Activated CD8-positive, alpha-beta memory T cell treated with anti-CD3 and anti-CD28 coated beads, Interleukin-2, amount 10 ng/mL, durations not matched to agents 7 days and 5 days (primary cell): ENCODE data around the gene S100PBP. TPM values are rescaled to one million over a fixed set of nuclear protein-coding genes. Genes with fewer than 3 reads are reported as not detected.

Source experiments
- ATAC-seq: fragments of 150-1000 bp; cut with Tn5 transposase; one replicate; pipeline ENCODE4 v1.10.0; 2021; ENCODE audit warnings: moderate library complexity
- CTCF ChIA-PET: fragments of 350-600 bp; sonication (Branson Sonifier 250); formaldehyde crosslinking; loops from one replicate; lab custom pipeline; 2021; ENCODE audit warnings: antibody characterized with exemption; lab: Charles Lee
- DNase-seq: peaks from one replicate; pipeline ENCODE4 v3.0.0-alpha.2; 2020
- H3K27ac Mint-ChIP-seq: one replicate; pipeline ENCODE4 v1.8.0; 2021; ENCODE audit warnings: mild to moderate bottlenecking, mixed read lengths
- H3K27me3 Mint-ChIP-seq: one replicate; pipeline ENCODE4 v1.8.0; 2021; ENCODE audit warnings: mixed read lengths
- H3K36me3 Mint-ChIP-seq: one replicate; pipeline ENCODE4 v1.8.0; 2021; ENCODE audit warnings: mild to moderate bottlenecking, mixed read lengths
- H3K4me1 Mint-ChIP-seq: one replicate; pipeline ENCODE4 v1.8.0; 2021; ENCODE audit warnings: mixed read lengths
- H3K4me3 Mint-ChIP-seq: one replicate; pipeline ENCODE4 v1.8.0; 2021; ENCODE audit warnings: mild to moderate bottlenecking, moderate library complexity, mixed read lengths
- H3K9me3 Mint-ChIP-seq: one replicate; pipeline ENCODE4 v1.8.0; 2022; ENCODE audit warnings: low read depth, mixed read lengths
- total RNA-seq, 2 experiments: library from RNA; stranded (reverse); gene quantifications; one replicate each; pipeline ENCODE4 v1.2.3, GENCODE V29; 2021

S100PBP gene
- total RNA-seq, 2 experiments from 2014 or later: 85.3 to 102 TPM

DNA sequence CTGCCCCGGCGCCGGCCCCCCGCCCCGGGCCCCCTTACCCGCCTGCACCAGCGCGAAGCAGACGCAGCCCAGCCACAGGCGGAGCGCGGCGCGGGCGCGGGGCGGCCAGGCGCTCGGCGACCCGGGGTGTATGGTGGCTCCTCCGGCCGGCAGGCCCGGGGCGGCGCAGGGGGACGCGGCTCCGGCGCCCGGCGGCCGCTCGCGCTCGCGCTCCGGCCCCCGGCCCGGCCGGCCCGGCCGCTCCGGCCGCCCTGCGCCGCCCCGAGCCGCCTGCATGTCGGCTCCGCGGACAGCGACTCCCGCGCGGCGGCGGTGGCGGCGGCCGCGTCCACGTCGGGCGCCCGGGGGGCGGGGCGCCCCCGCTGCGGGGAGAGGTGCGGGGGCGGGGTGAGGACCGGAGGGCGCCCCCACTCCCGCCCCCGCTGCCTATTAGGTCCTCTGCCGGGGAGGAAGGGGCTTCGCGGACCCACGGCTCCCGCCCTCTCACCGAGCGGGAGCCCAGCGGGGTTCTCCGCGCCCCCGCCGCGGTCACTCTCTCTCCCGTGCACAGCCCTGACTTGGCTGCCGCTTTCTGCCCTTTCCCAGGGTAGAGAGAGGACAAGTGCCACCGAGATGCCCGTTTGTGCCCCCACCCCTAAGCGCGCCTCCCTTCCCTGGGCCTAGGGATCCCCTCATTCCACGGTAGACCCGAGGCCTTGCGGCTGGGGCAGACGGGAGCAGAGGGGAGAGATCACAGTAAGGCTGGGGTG lies 53.3 kb downstream of the S100PBP start, which contains the start of gene FNDC5:
TSS of gene FNDC5 (minus strand) at position 298 of the 749 bp plus-strand sequence.
- Mint-ChIP-seq H3K36me3 (no peaks in the 10 kb centered on the region), H3K27me3 (peaks cover 51% of the 10 kb centered on the region), H3K9me3 (no peaks in the 10 kb centered on the region), H3K27ac (no peak within 1 kb of the TSS), H3K4me1 (peaks cover 10% of the 10 kb centered on the region), H3K4me3 (no peak within 1 kb of the TSS)
- DNase-seq (peak; percentile 37), ATAC-seq (peak; percentile 18)
- CTCF ChIA-PET: interaction anchor here (0.8 to 6.7 kb wide), 11 partner anchors 9 to 217 kb away, joined by 3 to 101 read pairs (median 4); partner anchors contain the start of genes S100PBP and YARS1

DNA sequence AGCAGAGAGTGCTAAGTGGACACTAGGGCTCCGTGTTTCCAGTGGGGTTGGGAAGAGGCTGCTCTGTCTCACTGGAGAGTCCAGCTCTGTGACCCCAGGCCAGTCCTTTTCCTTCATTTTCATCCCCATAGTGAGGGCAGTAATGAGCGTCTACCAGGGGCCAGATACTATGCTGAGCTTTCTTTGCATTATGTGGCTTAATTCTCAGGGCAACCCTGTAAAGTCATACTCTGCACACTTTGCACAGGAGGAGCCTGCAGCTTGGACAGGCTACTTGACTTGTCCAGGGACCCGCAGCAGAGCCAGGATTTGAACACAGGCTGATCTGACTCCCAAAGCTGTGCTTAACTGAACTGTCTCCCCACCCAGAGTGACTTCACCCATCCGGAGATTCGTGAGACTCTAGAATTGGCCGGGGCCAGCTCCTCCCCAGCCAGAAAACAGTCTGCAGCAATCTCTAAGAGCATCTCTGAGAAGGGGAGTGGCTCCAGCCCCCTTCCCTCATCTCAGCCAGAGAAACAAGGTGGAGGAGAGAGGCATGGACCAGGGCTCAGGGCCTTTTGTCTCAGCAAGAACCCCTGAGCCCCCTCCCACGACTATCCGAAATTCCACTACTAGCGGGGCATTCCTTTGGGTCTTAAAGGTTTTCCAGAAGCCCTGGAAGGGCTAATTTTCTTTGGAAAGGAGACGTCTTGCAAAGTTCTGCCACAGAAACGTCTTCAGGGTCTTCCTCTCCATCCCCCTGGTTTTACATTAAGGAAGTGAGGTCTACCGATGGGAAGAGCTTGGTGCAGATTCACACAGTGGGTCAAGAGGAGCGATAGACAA lies 54.1 kb downstream of the S100PBP start:
- CTCF ChIA-PET: interaction anchor here (0.7 to 6.7 kb wide), 18 partner anchors 8 to 273 kb away, joined by 3 to 101 read pairs (median 4); partner anchors contain the start of genes S100PBP and YARS1
- no peak overlapping the region for H3K4me3 Mint-ChIP-seq
- H3K4me1 Mint-ChIP-seq: peaks cover 10% of the 10 kb centered on the region
- no peaks in the 10 kb centered on the region for H3K36me3 Mint-ChIP-seq
- no peaks in the 10 kb centered on the region for H3K9me3 Mint-ChIP-seq
- H3K27me3 Mint-ChIP-seq: peaks cover 53% of the 10 kb centered on the region
- no peak for DNase-seq
- ATAC-seq: peak; percentile 9
- H3K27ac Mint-ChIP-seq: no peak overlapping the region

DNA sequence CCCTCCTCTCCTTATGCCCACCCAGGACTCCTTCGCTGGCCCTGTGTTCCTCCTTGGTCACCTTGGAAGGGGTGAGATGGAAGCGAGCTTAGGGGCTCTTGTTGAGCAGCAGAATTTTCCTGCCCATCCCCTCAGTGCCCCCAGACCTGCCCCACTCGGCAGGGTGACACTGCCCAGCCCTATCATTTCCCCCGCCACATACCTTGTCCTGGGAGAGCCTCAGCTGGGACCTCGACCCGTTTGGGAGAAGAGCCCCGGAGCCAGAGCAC lies 54.7 kb downstream of the S100PBP start:
- Mint-ChIP-seq H3K27ac (no peak overlapping the region), H3K4me3 (no peak overlapping the region), H3K9me3 (no peaks in the 10 kb centered on the region), H3K4me1 (peaks cover 10% of the 10 kb centered on the region), H3K27me3 (peaks cover 57% of the 10 kb centered on the region), H3K36me3 (no peaks in the 10 kb centered on the region)
- CTCF ChIA-PET: interaction anchor here (0.7 to 6.7 kb wide), 19 partner anchors 9 to 274 kb away, joined by 3 to 101 read pairs (median 4); partner anchors contain the start of genes S100PBP and YARS1
- DNase-seq: no peak
- no peak for ATAC-seq

DNA sequence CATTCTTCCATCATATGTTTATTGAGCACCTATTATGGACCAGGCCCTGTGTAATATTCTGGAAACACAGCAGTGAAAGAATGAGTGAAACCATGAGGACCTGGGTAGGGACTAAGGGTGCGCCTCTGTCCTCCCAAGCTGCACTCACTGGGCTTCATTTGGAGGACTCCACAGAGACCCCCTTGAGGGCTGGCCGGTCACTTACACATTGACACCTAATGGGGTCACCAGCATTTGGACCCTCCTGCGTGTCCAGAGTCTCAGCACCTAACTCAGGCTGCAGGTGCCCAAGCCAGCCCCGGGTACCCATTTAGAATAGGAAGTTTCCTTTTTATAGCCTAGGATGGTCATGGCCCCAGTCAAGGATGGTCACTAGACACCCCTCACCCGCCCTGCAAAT lies 56.0 kb downstream of the S100PBP start:
- CTCF ChIA-PET: interaction anchor here (0.6 to 6.7 kb wide), 12 partner anchors 11 to 353 kb away, joined by 3 to 101 read pairs (median 4); partner anchors contain the start of genes S100PBP and YARS1
- Mint-ChIP-seq H3K27ac (no peak overlapping the region), H3K36me3 (no peaks in the 10 kb centered on the region), H3K4me3 (no peak overlapping the region), H3K27me3 (peaks cover 63% of the 10 kb centered on the region), H3K4me1 (peaks cover 10% of the 10 kb centered on the region), H3K9me3 (no peaks in the 10 kb centered on the region)
- ATAC-seq: no peak
- DNase-seq: no peak

DNA sequence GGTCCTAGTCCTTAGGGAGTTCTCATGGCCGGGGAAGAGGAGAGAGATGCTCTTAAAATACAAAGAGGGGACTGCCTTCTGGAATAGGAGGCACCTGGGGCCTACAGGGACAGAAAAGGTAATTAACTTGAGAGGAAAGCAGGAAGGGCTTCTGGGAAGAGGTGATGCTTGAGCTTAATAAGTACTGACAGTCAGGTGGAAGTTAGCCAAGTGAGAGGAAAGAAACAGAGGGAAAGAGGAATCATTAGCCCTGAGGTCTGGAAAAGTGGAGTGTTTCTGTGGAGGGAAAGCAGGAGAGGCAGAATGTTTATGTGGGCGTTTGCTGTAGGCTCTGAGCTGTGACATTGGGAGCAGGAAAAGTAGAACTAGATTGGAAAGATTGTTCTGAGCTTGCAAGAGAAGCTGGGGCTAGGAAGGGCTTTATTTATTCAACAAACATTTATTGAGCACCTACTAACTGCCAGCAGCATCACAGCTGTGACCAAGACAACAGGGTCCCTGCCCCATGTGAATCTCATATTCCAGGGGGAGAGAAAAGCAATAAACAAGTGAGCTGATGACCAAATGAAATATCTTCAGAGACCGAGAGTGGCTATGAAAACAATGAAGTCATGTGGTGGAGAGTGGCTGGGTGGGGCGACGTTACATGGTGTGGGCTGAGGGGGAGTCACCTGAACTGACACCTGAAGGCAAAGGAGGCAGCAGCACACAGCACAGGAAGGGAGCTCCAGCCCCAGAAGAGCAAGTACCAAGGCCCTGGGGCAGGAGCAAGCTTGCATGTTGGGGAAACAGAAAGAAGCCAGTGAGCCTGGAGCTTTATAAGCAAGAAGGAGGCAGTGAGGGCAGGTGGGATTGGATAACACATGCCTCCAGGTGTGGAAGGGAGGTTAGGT lies 57.7 kb downstream of the S100PBP start:
- Mint-ChIP-seq H3K27ac (no peak overlapping the region), H3K36me3 (no peaks in the 10 kb centered on the region), H3K4me3 (no peak overlapping the region), H3K9me3 (no peaks in the 10 kb centered on the region), H3K4me1 (peaks cover 8% of the 10 kb centered on the region), H3K27me3 (peaks cover 51% of the 10 kb centered on the region)
- CTCF ChIA-PET: interaction anchor here (0.6 to 6.7 kb wide), 14 partner anchors 9 to 355 kb away, joined by 3 to 101 read pairs (median 4); partner anchors contain the start of gene AZIN2
- ATAC-seq (no peak), DNase-seq (no peak)

DNA sequence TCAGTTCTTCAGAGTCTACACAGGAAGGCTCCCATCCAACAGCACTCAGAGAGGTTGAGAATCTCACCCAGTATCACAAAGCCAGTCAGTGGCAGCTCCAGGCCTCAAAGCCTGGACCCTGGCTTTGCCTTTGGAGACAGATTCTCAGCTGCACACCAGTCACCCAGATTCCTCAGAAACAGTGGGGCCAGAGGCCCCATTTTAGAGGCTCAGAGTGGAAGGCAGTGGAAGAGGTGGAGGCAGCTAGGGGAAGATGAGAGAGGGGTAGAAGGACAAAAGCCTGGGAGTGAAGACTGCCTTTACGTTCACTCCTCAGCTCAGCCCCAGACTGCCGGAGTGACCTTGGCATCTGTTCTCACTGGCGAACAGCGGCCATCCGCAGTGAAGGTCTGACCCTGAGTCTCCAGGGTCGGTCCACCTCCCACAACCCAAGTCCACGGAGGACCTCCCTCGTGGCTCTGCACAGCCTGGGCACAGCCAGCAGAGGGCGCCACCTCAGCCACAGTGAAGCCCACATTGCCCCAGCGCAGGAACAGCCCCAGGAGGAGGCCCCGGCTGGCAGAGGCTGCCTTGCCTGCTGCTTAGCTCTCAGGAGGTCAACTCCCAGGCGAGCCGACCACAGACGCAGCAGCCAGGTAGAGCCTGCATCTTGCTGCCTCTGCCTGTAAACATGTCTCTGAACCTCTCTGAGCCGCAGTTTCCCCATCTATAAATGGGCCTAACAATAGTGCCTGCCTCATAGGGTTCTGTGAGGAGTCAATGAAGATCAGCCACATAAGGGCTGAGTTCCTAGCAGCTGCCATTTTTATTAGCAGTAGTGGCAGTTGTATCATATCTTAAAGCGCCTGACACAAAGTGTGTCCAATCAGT lies 59.1 kb downstream of the S100PBP start:
- H3K36me3 Mint-ChIP-seq: no peaks in the 10 kb centered on the region
- CTCF ChIA-PET: interaction anchor here (0.8 to 6.7 kb wide), 20 partner anchors 9 to 356 kb away, joined by 3 to 101 read pairs (median 4); partner anchors contain the start of gene HPCA
- peaks cover 2% of the 10 kb centered on the region for H3K4me1 Mint-ChIP-seq
- ATAC-seq: peak; percentile 80
- H3K27me3 Mint-ChIP-seq: peaks cover 50% of the 10 kb centered on the region
- H3K9me3 Mint-ChIP-seq: no peaks in the 10 kb centered on the region
- no peak overlapping the region for H3K4me3 Mint-ChIP-seq
- peak; percentile 70 for DNase-seq
- no peak overlapping the region for H3K27ac Mint-ChIP-seq

DNA sequence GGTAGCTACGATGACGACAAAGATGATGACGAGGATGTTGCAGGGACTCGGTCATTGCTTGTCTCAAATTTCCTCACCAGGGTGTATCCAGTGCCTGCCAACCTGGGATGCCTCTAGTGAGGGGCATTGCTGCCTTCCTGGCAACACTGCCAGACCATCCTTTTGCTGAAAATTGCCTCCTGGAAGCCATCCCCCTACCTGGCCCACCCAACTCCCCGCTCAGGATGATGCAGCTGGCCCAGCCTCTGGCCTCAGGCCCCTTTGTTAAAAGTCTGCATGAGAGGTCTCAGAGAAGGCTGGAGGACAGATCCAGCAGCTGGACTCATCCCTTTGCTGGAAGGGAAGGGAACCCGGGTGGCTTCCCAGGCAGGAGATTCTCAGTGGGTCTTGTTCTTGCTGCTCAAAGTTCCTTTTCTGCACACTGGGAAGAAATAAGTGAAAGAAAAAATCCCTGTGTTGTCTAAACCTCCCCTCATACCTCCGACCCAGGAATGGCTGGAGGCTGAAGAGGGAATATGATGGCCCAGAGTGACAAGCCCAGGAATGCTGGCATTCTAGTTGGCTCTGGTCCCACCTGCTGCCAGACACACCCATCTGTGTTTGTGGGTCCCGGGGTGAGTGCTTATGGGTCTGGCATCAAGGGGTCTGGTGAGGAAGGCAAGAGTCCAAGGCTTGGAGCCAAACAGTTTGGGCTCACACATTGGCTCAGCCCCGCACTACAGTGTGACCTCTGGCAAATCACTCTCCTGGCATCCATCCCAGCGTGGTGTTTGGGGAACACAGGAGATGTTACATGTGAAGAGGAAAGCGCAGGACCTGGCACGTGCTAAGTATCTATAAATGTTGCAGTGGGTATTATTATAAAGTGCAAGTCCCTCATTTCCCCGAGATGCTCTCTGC lies 60.0 kb downstream of the S100PBP start:
- Mint-ChIP-seq H3K27me3 (peaks cover 44% of the 10 kb centered on the region), H3K4me3 (no peak overlapping the region), H3K4me1 (no peaks in the 10 kb centered on the region), H3K9me3 (no peaks in the 10 kb centered on the region), H3K36me3 (no peaks in the 10 kb centered on the region), H3K27ac (no peak overlapping the region)
- no peak for ATAC-seq
- CTCF ChIA-PET: interaction anchor here (0.9 to 6.7 kb wide), 11 partner anchors 8 to 357 kb away, joined by 3 to 101 read pairs (median 5); partner anchors contain the start of gene HPCA
- DNase-seq: no peak

DNA sequence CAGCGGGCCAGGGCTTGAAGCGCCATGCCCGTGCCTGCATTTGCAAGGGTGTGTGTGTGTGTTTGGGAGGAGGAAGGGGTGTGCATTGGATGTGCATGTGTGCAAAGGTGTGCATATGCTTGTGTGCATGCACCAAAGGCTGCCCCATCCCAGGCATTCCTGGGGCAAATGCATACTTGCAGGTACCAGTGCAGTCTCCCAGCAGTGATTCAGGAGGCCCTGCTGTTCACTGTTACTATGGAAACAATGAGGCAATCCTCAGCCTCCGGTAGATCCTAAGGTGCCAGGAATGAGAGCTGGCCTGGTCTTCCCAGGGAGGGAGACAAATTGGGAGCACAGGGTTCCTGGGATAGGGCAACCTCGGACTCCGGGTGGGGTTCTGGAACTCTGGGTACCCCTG lies 60.7 kb downstream of the S100PBP start:
- H3K9me3 Mint-ChIP-seq: no peaks in the 10 kb centered on the region
- peaks cover 40% of the 10 kb centered on the region for H3K27me3 Mint-ChIP-seq
- H3K4me1 Mint-ChIP-seq: no peaks in the 10 kb centered on the region
- CTCF ChIA-PET: interaction anchor here (0.8 to 2.4 kb wide), 4 partner anchors 14 to 166 kb away, joined by 3 to 8 read pairs (median 4); no protein-coding TSS in a partner anchor
- no peak overlapping the region for H3K4me3 Mint-ChIP-seq
- H3K36me3 Mint-ChIP-seq: no peaks in the 10 kb centered on the region
- ATAC-seq: no peak
- no peak overlapping the region for H3K27ac Mint-ChIP-seq
- no peak for DNase-seq

DNA sequence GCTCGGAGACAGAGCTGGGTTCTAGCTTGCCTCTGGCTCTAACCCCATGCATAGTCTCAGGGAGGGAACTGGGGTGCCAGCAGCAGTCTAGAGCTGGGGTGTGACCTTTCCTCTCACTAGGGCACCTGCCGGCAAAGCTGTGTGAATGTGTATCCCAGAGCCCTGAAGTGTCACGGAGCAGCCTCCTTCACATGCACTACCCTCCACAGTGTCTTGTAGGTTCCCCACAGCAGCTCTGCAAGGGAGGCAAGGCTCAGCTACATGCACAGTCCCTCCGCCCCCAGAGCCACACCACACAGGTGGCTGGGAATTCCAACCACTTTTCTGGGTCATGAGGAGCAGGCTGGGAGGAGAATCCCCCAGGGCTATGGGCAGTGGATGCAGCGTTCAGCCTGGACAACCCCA lies 61.2 kb downstream of the S100PBP start:
- Mint-ChIP-seq H3K9me3 (no peaks in the 10 kb centered on the region), H3K4me3 (no peak overlapping the region), H3K27me3 (peaks cover 44% of the 10 kb centered on the region), H3K4me1 (no peaks in the 10 kb centered on the region), H3K36me3 (no peaks in the 10 kb centered on the region), H3K27ac (no peak overlapping the region)
- DNase-seq: no peak
- no peak for ATAC-seq
- CTCF ChIA-PET: interaction anchor here (0.8 to 2.4 kb wide), 4 partner anchors 14 to 166 kb away, joined by 3 to 8 read pairs (median 4); no protein-coding TSS in a partner anchor

DNA sequence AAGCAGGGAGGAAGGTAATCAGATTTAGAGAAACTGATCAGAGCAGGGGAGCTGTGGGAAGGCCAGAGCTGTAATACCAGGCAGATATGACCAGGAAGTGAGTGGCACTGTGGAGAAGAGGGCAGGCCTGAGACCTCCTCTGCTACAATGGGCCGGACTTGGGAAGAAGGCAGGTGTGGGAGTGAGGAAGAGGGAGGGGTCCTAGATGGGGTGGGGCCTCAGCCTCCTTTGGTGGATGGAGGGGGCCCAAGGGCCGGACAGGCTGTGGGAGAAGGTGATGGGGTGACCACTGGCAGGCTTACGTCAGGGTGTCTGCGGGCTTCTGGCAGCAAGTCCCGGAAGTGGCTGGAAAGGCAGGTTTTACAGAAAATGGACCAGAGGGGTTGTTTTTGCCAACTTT lies 63.8 kb downstream of the S100PBP start:
- no peak overlapping the region for H3K4me3 Mint-ChIP-seq
- H3K36me3 Mint-ChIP-seq: no peaks in the 10 kb centered on the region
- H3K9me3 Mint-ChIP-seq: no peaks in the 10 kb centered on the region
- H3K27me3 Mint-ChIP-seq: peaks cover 41% of the 10 kb centered on the region
- H3K27ac Mint-ChIP-seq: no peak overlapping the region
- ATAC-seq: no peak
- DNase-seq: no peak
- CTCF ChIA-PET: interaction anchor here (1.8 to 1.9 kb wide), 2 partner anchors 11 to 13 kb away, joined by 4 to 8 read pairs; no protein-coding TSS in a partner anchor
- H3K4me1 Mint-ChIP-seq: no peaks in the 10 kb centered on the region
